ENCODE results near the gene HMGXB3. TPM values are rescaled to one million over a fixed set of nuclear protein-coding genes. Genes with fewer than 3 reads are reported as not detected.
"Not testable (repeated sequence)": the region's sequence is repeated elsewhere in the genome, so short reads cannot be mapped to it uniquely, and the experiment has no call there.

Gene HMGXB3
- total and polyA plus RNA-seq, 7 donors = 3.6 to 28.8 (median 19.3) TPM

- 88 to 91% methylated on average over 6 of the region's 6 CpGs for WGBS, 2 donors
- Histone ChIP-seq H3K9me3 (no peaks in the 10 kb centered on the region), H3K27ac (no peak overlapping the region), H3K4me3 (no peak overlapping the region), H3K27me3 (no peaks in the 10 kb centered on the region), H3K36me3 (peaks cover 55 to 100% (median 72%) of the 10 kb centered on the region in 4 donors), H3K4me1 (peaks cover 0 to 6% (median 0%) of the 10 kb centered on the region in 4 donors)
- no peak for DNase-seq
- TF ChIP-seq CTCF (IDR thresholded peaks at IDR 0.05) (no peak), EP300 (IDR thresholded peaks at IDR 0.05) (no peak), POLR2A (IDR thresholded peaks at IDR 0.05) (no peak), POLR2AphosphoS5 (IDR thresholded peaks at IDR 0.05) (no peak)
- intact Hi-C loops (cut with DNase I) = no loop called here
Measured at GRCh38 chr5:150045549-150045948, 45.0 kb downstream of the HMGXB3 start.

GRCh38 chr5:150046031-150046430 lies 45.5 kb downstream of the HMGXB3 start:
- DNase-seq = no peak
- no peaks in the 10 kb centered on the region for H3K27me3 ChIP-seq
- H3K4me3 ChIP-seq = no peak overlapping the region
- intact Hi-C loops (cut with DNase I) = no loop called here
- peaks cover 0 to 6% (median 0%) of the 10 kb centered on the region in 4 donors for H3K4me1 ChIP-seq
- H3K27ac ChIP-seq = no peak overlapping the region
- no peak for TF ChIP-seq POLR2AphosphoS5 (IDR thresholded peaks at IDR 0.05)
- no peak for TF ChIP-seq EP300 (IDR thresholded peaks at IDR 0.05)
- TF ChIP-seq CTCF (IDR thresholded peaks at IDR 0.05) = no peak
- TF ChIP-seq POLR2A (IDR thresholded peaks at IDR 0.05) = no peak
- no peaks in the 10 kb centered on the region for H3K9me3 ChIP-seq
- peaks cover 53 to 100% (median 71%) of the 10 kb centered on the region in 4 donors for H3K36me3 ChIP-seq
- WGBS, 2 donors = 74 to 97% methylated on average over 6 of the region's 6 CpGs

- WGBS, 2 donors = 93 to 94% methylated on average over 14 of the region's 14 CpGs
- H3K4me1 ChIP-seq; H3K4me3 ChIP-seq; H3K27me3 ChIP-seq; intact Hi-C loops (cut with DNase I); H3K9me3 ChIP-seq; H3K27ac ChIP-seq; DNase-seq: not testable (repeated sequence)
- peaks cover 48 to 100% (median 72%) of the 10 kb centered on the region in 4 donors for H3K36me3 ChIP-seq
Measured at GRCh38 chr5:150050172-150050811, 49.8 kb downstream of the HMGXB3 start.

- H3K4me1 ChIP-seq = no peaks in the 10 kb centered on the region
- intact Hi-C loops (cut with DNase I) = no loop called here
- DNase-seq = no peak
- H3K27ac ChIP-seq = no peak overlapping the region
- no peaks in the 10 kb centered on the region for H3K27me3 ChIP-seq
- WGBS, 2 donors = 87 to 89% methylated on average over 18 of the region's 18 CpGs
- H3K4me3 ChIP-seq = no peak overlapping the region
- peaks cover 39 to 93% (median 64%) of the 10 kb centered on the region in 4 donors for H3K36me3 ChIP-seq
- no peak for TF ChIP-seq POLR2AphosphoS5 (IDR thresholded peaks at IDR 0.05)
- TF ChIP-seq CTCF (IDR thresholded peaks at IDR 0.05) = no peak
- no peak for TF ChIP-seq POLR2A (IDR thresholded peaks at IDR 0.05)
- TF ChIP-seq EP300 (IDR thresholded peaks at IDR 0.05) = no peak
- no peaks in the 10 kb centered on the region for H3K9me3 ChIP-seq
Measured at GRCh38 chr5:150051657-150052195, 51.2 kb downstream of the HMGXB3 start.

- DNase-seq = no peak
- no peaks in the 10 kb centered on the region for H3K9me3 ChIP-seq
- no peak for TF ChIP-seq CTCF (IDR thresholded peaks at IDR 0.05)
- no peak for TF ChIP-seq POLR2AphosphoS5 (IDR thresholded peaks at IDR 0.05)
- no peak for TF ChIP-seq POLR2A (IDR thresholded peaks at IDR 0.05)
- no peak for TF ChIP-seq EP300 (IDR thresholded peaks at IDR 0.05)
- no peaks in the 10 kb centered on the region for H3K27me3 ChIP-seq
- WGBS, 2 donors = 62 to 73% methylated on average over 5 to 6 of the region's 6 CpGs
- no peak overlapping the region for H3K4me3 ChIP-seq
- H3K36me3 ChIP-seq = peaks cover 39 to 87% (median 60%) of the 10 kb centered on the region in 4 donors
- H3K27ac ChIP-seq = no peak overlapping the region
- no peaks in the 10 kb centered on the region for H3K4me1 ChIP-seq
- intact Hi-C loops (cut with DNase I) = no loop called here
Measured at GRCh38 chr5:150052226-150052955, 51.9 kb downstream of the HMGXB3 start.

Data from sigmoid colon (tissue), 7 donors.